Measurements from ENCODE around the gene MSMP.

GRCh38 chr9:35790025-35790384 lies 35.9 kb upstream of the MSMP start:
- no peak for TF ChIP-seq NFYB (CRISPR knock-in tag; conservative IDR thresholded peaks at IDR 0.05; ENCODE audit: low read depth)
- no peak for TF ChIP-seq CTCF (IDR thresholded peaks at IDR 0.05)
- no peak for TF ChIP-seq NR2C2 (CRISPR knock-in tag; IDR thresholded peaks at IDR 0.05)
- no peak for TF ChIP-seq TEAD1 (CRISPR knock-in tag; IDR thresholded peaks at IDR 0.05)
- no peak for TF ChIP-seq AR (CRISPR knock-in tag; IDR thresholded peaks at IDR 0.05)
- no peak for TF ChIP-seq ZNF219 (CRISPR knock-in tag; IDR thresholded peaks at IDR 0.05; ENCODE audit: borderline replicate concordance)
- TF ChIP-seq CBFB (CRISPR knock-in tag; IDR thresholded peaks at IDR 0.05; ENCODE audit: low read depth) = no peak
- no peak for TF ChIP-seq E2F1 (CRISPR knock-in tag; IDR thresholded peaks at IDR 0.05)
- no peak for TF ChIP-seq SP1 (CRISPR knock-in tag; conservative IDR thresholded peaks at IDR 0.05)

All from WTC11 (cell line).